MG63 (cell line): Measurements from ENCODE around the gene CREB3L2. TPM values are rescaled to one million over a fixed set of nuclear protein-coding genes. Genes with fewer than 3 reads are reported as not detected.
A peak's percentile ranks its signal among the peaks of the same experiment; 100 is the strongest.
"Not testable (repeated sequence)": the region's sequence is repeated elsewhere in the genome, so short reads cannot be mapped to it uniquely, and the experiment has no call there.

ENCODE experiments used
- DNase-seq: peaks from one replicate; pipeline ENCODE4 v3.0.0-alpha.2; 2020
- H3K27me3 ChIP-seq: fragments of 250-450 bp; sonication (Bioruptor Pico); 2 replicates; pipeline ENCODE4 v1.5.1; 2020; ENCODE audit warnings: mild to moderate bottlenecking, moderate library complexity
- H3K36me3 ChIP-seq: fragments of 250-450 bp; sonication (Bioruptor Pico); 2 replicates; pipeline ENCODE4 v1.5.1; 2020; ENCODE audit warnings: mild to moderate bottlenecking, moderate library complexity
- H3K4me3 ChIP-seq: fragments of 250-450 bp; sonication (Bioruptor Pico); 2 replicates; pipeline ENCODE4 v1.5.1; 2020; ENCODE audit warnings: mild to moderate bottlenecking, moderate library complexity
- H3K9me3 ChIP-seq: fragments of 250-450 bp; sonication (Bioruptor Pico); 2 replicates; pipeline ENCODE4 v1.5.1; 2020; ENCODE audit warnings: mild to moderate bottlenecking, moderate library complexity
- total RNA-seq: library from RNA; depleted of rRNA; stranded (reverse); fragments of >200 nt; shearing (Covaris generic); gene quantifications from 2 replicates; pipeline ENCODE4 v1.2.3, GENCODE V29; 2014; ENCODE audit warnings: low replicate concordance

CREB3L2 gene
- total RNA-seq, 1 experiment from 2014 or later = 6.0 TPM

GRCh38 chr7:137984181-137985041 is 17.5 kb downstream of the CREB3L2 start:
- Histone ChIP-seq H3K36me3 (no peaks in the 10 kb centered on the region; the same call in 1 of the 2 replicates), H3K4me3 (no peak overlapping the region), H3K27me3 (no peaks in the 10 kb centered on the region), H3K9me3 (no peaks in the 10 kb centered on the region)
- DNase-seq = no peak

- H3K36me3 ChIP-seq = no peaks in the 10 kb centered on the region; the same call in 1 of the 2 replicates
- no peak for DNase-seq
Observed at GRCh38 chr7:137983323-137984008, 18.4 kb downstream of the CREB3L2 start.

DNA sequence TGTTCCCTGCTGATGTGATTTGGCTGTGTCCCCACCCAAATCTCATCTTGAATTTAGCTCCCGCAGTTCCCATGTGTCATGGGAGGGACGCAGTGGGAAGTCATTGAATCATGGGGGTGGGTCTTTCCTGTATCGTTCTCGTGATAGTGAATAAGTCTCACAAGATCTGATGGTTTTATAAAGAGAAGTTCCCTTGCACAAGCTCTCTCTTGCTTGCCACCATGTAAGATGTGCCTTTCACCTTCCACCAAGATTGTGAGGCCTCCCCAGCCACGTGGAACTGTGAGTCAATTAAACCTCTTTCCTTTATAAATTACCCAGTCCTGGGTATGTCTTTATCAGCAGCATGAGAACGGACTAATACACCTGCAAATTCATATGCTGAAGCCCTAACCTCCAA is 19.5 kb downstream of the CREB3L2 start:
- not testable (repeated sequence) for H3K36me3 ChIP-seq, H3K27me3 ChIP-seq, H3K4me3 ChIP-seq, H3K9me3 ChIP-seq, DNase-seq

More at GRCh38 chr7:137983323-137984008, 18.4 kb downstream of the CREB3L2 start:
- Histone ChIP-seq H3K27me3 (no peaks in the 10 kb centered on the region), H3K9me3 (no peaks in the 10 kb centered on the region), H3K4me3 (no peak overlapping the region)

DNA sequence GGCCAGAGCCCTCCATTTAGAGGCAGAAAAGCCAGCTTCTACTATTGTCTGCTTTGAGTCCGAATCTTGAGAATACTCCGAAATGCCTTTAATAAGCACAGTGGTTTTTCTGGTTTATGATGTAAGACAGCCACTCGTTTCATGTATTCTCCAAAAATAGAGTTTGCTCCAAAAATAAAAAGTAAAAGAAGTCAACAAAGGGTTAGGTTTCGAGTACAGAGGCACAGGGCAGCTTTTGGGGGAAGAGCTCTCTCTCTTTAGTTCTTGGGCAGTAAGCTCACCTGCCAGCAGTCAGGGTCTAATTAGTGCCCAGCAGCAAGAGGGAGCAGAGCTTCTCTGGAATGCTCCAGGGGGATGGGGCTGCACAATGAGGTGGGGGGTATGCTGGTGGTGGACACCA is 20.2 kb downstream of the CREB3L2 start:
- no peak for DNase-seq
- Histone ChIP-seq H3K36me3 (no peaks in the 10 kb centered on the region; the same call in 1 of the 2 replicates), H3K4me3 (no peak overlapping the region), H3K9me3 (no peaks in the 10 kb centered on the region), H3K27me3 (no peaks in the 10 kb centered on the region)

GRCh38 chr7:137981175-137981574 is 20.7 kb downstream of the CREB3L2 start:
- no peaks in the 10 kb centered on the region; the same call in 1 of the 2 replicates for H3K36me3 ChIP-seq
- H3K27me3 ChIP-seq = no peaks in the 10 kb centered on the region
- H3K9me3 ChIP-seq = no peaks in the 10 kb centered on the region
- DNase-seq = no peak
- H3K4me3 ChIP-seq = no peak overlapping the region

DNA sequence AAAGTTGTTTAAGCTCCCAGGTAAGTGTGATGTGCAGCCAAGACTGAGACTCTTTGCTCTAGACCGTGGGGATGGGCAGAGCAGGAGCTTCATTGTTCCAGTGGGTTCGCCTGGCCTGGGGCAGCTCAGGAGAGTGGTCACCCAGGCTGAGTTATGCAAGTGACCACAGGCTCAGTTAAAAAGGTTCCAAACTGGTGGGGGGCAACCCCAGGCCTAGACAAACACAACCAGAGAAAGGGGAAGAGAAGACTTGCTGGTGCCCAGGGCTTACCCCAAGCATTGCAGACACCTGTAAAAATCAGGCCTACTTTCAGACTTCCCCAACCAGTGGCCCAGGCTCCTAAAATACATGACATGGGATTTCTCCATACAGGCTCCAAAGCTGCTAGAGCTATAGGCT is 21.6 kb downstream of the CREB3L2 start:
- Histone ChIP-seq H3K9me3 (no peaks in the 10 kb centered on the region), H3K4me3 (no peak overlapping the region), H3K36me3 (no peaks in the 10 kb centered on the region; the same call in 1 of the 2 replicates), H3K27me3 (no peaks in the 10 kb centered on the region)
- DNase-seq = no peak

DNA sequence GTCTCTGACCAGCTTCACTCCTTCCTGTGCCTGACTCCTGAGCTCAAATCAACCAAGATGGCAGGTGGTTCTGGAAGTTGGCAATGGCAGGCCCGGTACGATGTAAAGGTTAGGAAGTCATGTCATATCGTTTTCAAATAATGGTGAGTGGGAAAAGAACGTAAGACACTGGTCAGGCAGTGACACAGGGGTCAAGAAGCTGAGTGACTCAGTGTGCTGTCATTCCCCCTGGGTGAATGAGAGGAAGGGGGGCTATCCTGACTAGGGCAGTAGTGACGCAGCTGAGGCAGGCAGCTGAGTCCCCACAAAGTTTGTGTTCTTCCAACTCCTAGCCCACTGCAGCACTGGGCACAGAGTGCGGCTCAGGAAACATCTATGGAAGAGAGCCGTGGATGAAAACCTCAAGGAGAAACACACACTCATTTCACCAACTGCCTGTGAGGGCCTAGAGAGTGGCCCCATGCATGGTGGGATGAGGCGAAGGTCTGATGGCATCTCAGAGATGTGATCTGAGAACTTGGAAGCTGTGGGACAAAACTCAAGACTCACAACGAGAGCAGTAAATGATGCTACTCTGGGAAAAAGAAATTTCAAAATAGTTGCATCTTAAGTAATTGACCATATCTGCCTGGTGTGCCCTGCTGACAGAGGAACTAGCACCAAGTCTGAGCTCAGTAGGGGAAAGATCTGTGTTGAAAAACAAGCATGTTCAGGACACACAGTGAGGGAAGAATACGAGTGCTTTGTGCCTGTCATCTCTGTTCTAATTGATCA is 23.2 kb downstream of the CREB3L2 start:
- H3K9me3 ChIP-seq = no peaks in the 10 kb centered on the region
- peak; percentile 85 for DNase-seq
- H3K27me3 ChIP-seq = no peaks in the 10 kb centered on the region
- no peaks in the 10 kb centered on the region; the same call in 1 of the 2 replicates for H3K36me3 ChIP-seq
- no peak overlapping the region for H3K4me3 ChIP-seq

- DNase-seq = no peak
- Histone ChIP-seq H3K36me3 (no peaks in the 10 kb centered on the region; the same call in 1 of the 2 replicates), H3K9me3 (no peaks in the 10 kb centered on the region), H3K27me3 (no peaks in the 10 kb centered on the region), H3K4me3 (no peak overlapping the region)
Observed at GRCh38 chr7:137977173-137977572, 24.7 kb downstream of the CREB3L2 start.

GRCh38 chr7:137976696-137977095 is 25.2 kb downstream of the CREB3L2 start:
- no peaks in the 10 kb centered on the region; the same call in 1 of the 2 replicates for H3K36me3 ChIP-seq
- no peak overlapping the region for H3K4me3 ChIP-seq
- H3K27me3 ChIP-seq = no peaks in the 10 kb centered on the region
- no peak for DNase-seq
- H3K9me3 ChIP-seq = no peaks in the 10 kb centered on the region

DNA sequence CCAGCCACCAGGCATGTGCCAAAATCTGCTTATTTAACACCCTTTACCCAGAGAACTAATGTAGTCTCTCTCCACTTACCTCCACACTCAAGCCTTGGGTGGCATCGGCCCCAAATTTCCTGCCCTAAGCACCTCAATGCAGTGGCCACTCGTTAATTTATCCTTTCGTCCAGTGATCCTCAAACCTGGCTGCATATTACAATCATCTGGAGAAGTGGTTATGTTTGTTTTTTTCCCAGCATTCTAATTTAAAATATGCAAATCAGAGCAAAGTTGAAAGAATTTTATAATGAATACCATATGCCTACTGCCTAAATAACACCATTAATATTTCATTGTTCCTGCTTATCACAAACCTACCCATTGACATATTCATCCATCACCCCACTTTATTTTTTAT is 25.7 kb downstream of the CREB3L2 start:
- Histone ChIP-seq H3K4me3 (no peak overlapping the region), H3K36me3 (no peaks in the 10 kb centered on the region; the same call in 1 of the 2 replicates), H3K9me3 (no peaks in the 10 kb centered on the region), H3K27me3 (no peaks in the 10 kb centered on the region)
- no peak for DNase-seq

DNA sequence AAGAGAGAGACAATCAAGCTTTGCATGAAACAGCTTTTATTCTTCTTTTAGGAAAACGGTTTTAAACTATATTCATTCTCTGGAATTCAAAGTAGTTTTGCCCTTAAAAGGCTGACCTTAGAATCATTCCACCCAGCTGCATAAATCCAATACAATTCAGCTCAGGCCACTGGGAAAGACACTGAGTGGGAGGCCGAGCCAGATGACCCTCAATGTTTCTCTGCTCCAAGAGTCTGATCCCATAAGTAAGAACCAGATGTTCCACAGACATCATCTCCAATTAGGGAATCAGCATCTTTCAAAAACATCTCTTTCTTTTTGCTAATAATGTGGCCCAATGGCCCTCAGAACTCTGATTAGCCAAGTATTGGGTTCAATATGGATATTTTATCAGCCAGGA is 26.1 kb downstream of the CREB3L2 start:
- H3K27me3 ChIP-seq = no peaks in the 10 kb centered on the region
- no peak overlapping the region for H3K4me3 ChIP-seq
- no peak for DNase-seq
- H3K36me3 ChIP-seq = no peaks in the 10 kb centered on the region; the same call in 1 of the 2 replicates
- H3K9me3 ChIP-seq = no peaks in the 10 kb centered on the region

DNA sequence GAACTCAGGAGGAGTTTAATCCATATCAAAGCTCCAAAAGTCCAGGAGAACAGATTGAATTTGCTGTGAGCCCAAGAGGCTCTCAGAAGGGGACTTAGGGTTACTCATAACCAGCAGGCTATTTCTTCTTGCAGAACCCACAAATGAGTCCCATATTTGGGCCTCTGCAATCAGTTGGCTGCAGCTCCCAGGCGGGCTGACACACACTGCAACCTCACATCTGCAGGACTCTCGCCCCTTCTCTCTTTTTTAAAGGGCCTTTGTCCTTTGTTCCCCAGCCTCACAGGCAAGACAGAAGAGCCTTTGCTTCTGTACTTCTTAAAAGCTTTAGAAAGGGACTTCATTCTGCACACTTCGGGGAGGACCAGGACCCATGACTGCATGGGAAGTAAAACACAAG is 26.7 kb downstream of the CREB3L2 start:
- no peak for DNase-seq
- Histone ChIP-seq H3K36me3 (no peaks in the 10 kb centered on the region), H3K27me3 (no peaks in the 10 kb centered on the region), H3K4me3 (no peak overlapping the region), H3K9me3 (no peaks in the 10 kb centered on the region)

GRCh38 chr7:137974766-137975165 is 27.1 kb downstream of the CREB3L2 start:
- Histone ChIP-seq H3K9me3 (no peaks in the 10 kb centered on the region), H3K36me3 (no peaks in the 10 kb centered on the region), H3K27me3 (no peaks in the 10 kb centered on the region), H3K4me3 (no peak overlapping the region)
- no peak for DNase-seq

DNA sequence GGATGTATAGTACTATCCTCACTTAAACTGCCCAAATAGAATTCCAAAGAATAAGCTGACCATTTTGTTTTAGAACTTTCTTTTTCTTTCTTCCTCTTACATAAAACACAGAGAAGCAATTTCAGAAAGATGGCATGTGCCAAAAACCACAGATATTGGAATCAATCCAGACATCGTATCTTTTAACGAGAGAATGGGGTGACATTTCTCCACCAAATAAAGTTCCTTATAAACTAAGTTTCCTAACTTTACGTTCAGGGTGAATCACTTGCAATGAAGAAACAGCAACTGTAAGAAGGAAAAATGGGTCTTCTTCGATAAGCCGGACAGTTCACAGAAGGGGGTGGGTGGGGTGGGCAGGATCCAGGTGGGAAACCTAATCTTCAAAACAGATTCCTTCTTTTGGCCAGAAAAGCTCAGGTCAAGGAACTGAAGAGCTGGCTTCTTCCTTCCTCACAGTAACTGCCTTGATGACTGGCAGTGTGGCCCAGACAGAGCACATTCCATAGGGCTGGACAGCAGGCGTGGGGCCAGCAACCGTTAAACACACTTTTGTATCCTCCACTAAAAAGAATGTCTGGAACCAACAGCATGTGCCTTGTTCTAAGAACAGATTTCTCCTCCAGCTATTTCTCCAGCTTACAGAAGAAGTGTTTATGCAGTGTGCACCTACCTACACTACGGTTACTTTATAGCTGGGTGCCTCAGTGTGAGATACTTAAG is 31.5 kb downstream of the CREB3L2 start:
- no peaks in the 10 kb centered on the region for H3K27me3 ChIP-seq
- DNase-seq = peak; percentile 78
- H3K4me3 ChIP-seq = no peak overlapping the region
- no peaks in the 10 kb centered on the region for H3K9me3 ChIP-seq
- no peaks in the 10 kb centered on the region for H3K36me3 ChIP-seq

- Histone ChIP-seq H3K4me3 (no peak overlapping the region), H3K36me3 (no peaks in the 10 kb centered on the region), H3K27me3 (no peaks in the 10 kb centered on the region), H3K9me3 (no peaks in the 10 kb centered on the region)
- no peak for DNase-seq
Observed at GRCh38 chr7:137969828-137970227, 32.1 kb downstream of the CREB3L2 start.

- Histone ChIP-seq H3K4me3 (no peak overlapping the region), H3K9me3 (no peaks in the 10 kb centered on the region), H3K36me3 (no peaks in the 10 kb centered on the region), H3K27me3 (no peaks in the 10 kb centered on the region)
- no peak for DNase-seq
Observed at GRCh38 chr7:137968890-137969289, 33.0 kb downstream of the CREB3L2 start.
